Measurements from ENCODE around the gene B4GALT3. TPM values are rescaled to one million over a fixed set of nuclear protein-coding genes. Genes with fewer than 3 reads are reported as not detected.

B4GALT3 gene
- total and polyA plus RNA-seq, 5 donors from 2014 or later = 68.1 to 104 (median 82.8) TPM

DNA sequence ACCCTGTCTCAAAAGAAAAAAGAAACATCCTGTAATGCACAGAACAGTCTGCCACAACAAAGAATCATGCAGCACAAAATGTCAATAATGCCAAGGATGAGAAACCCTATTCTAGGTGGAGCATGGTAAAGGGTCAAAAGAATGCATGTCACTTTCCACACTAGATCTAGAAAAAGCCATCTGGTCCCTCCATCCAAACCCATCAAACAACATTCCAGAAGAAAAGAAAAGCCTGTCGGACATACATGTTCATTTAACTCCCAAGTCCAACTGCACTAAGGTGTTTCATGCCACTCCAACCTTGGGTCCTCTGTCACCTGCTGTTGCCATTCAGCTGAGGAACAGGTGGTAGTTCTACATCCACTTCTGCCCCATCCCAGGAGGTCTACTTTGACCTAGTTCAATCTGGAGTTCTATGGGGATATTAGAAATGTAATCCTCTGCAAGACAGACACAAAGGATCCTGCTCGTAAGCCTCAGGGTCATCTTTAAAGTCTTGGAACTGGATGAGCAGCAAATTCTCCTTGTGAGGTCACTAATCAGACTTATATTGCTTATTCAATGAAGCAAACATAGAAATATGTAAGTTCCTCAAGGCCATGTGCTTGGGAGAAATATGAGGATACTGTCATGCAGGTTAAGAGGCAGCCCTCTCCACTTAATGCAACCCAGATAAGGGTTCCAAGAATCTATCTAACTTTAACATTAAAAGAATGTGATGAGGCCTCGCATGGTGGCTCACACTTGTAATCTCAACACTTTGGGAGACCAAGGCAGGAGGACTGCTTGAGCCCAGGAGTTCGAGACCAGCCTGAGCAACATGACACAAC is 48.5 kb downstream of the B4GALT3 start:
- ATAC-seq (ENCODE audit: low read depth in 2 of 2) (no peak), DNase-seq (no peak)
- Histone ChIP-seq H3K4me1 (ENCODE audit: control insufficient read depth, insufficient read depth, low read length, poor library complexity, severe bottlenecking) (peaks cover 38% of the 10 kb centered on the region), H3K36me3 (ENCODE audit: control insufficient read depth, insufficient read depth, low read length) (peaks cover 43% of the 10 kb centered on the region), H3K9me3 (ENCODE audit: control insufficient read depth in 2 of 2, low read length in 2 of 2) (no peaks in the 10 kb centered on the region), H3K27ac (ENCODE audit: insufficient read depth, low read length, poor library complexity, severe bottlenecking) (no peak overlapping the region), H3K27me3 (ENCODE audit: control insufficient read depth, insufficient read depth, low read length) (no peaks in the 10 kb centered on the region), H3K4me3 (ENCODE audit: low read depth, low read length) (peak overlapping the region; percentile 6)
- Mint-ChIP-seq H3K27me3 (no peaks in the 10 kb centered on the region), H3K9me3 (peaks cover 0 to 1% (median 0%) of the 10 kb centered on the region in 7 donors), H3K4me3 (peak overlapping the region; percentile 1 to 79 (median 54)), H3K36me3 (peaks cover 30% of the 10 kb centered on the region), H3K4me1 (peaks cover 32 to 62% (median 48%) of the 10 kb centered on the region in 4 donors), H3K27ac (peak overlapping the region in 2 of 3 donors; percentile 8 to 60)

DNA sequence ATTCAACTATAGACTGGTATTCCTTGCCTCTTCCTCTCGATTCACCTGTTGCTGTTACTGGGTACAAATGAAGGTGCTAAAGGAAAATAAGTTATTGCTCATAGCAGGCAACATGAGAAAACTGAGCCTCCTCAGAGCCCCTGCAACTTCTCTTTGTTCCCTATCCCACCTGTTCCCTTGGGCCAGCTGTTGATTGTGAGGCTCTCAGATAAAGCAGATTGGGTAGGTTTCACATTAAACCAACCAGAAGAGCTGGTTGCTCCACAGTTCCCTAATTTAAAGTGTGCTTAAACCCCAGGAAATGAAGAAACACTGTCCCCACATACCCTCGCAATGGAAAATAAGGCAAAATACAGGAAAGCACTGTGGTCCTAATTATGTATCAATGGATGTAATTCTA is 49.7 kb downstream of the B4GALT3 start:
- H3K4me3 Mint-ChIP-seq = peak overlapping the region in 2 of 4 donors; percentile 23 to 79
- H3K27ac Mint-ChIP-seq = peak overlapping the region in 2 of 3 donors; percentile 8 to 68
- no peaks in the 10 kb centered on the region for H3K27me3 Mint-ChIP-seq
- H3K36me3 ChIP-seq (ENCODE audit: control insufficient read depth, insufficient read depth, low read length) = peaks cover 52% of the 10 kb centered on the region
- H3K4me1 Mint-ChIP-seq = peaks cover 32 to 62% (median 48%) of the 10 kb centered on the region in 4 donors
- H3K36me3 Mint-ChIP-seq = peaks cover 38% of the 10 kb centered on the region
- H3K27me3 ChIP-seq (ENCODE audit: control insufficient read depth, insufficient read depth, low read length) = no peaks in the 10 kb centered on the region
- no peaks in the 10 kb centered on the region for H3K9me3 ChIP-seq (ENCODE audit: control insufficient read depth in 2 of 2, low read length in 2 of 2)
- H3K4me3 ChIP-seq (ENCODE audit: low read depth, low read length) = no peak overlapping the region
- no peak overlapping the region for H3K27ac ChIP-seq (ENCODE audit: insufficient read depth, low read length, poor library complexity, severe bottlenecking)
- no peak for DNase-seq
- peaks cover 29% of the 10 kb centered on the region for H3K4me1 ChIP-seq (ENCODE audit: control insufficient read depth, insufficient read depth, low read length, poor library complexity, severe bottlenecking)
- peaks cover 0 to 1% (median 0%) of the 10 kb centered on the region in 7 donors for H3K9me3 Mint-ChIP-seq
- ATAC-seq (ENCODE audit: low read depth in 2 of 2) = no peak

DNA sequence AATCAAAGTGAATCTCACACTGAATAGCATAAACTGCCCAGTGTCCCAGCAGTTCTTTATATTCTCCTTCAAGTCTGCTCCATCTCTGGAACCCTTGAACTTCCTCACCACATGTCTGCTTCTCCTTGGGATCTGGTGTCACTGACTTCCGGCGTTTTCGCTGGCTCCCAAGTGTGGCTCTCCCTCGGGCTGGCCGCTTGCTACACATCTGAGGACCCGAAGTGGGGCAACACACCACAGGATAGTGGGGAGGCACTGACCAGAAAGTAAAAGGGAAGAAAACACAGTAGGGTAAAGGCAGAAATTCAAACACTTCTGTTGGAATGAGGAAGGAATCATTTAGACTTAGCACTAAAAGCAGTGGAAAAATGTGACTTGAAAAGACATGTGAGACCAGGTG is 54.3 kb downstream of the B4GALT3 start:
- H3K9me3 ChIP-seq (ENCODE audit: control insufficient read depth in 2 of 2, low read length in 2 of 2) = no peaks in the 10 kb centered on the region
- H3K27me3 Mint-ChIP-seq = no peaks in the 10 kb centered on the region
- no peak overlapping the region for H3K4me3 Mint-ChIP-seq
- peaks cover 39% of the 10 kb centered on the region for H3K36me3 Mint-ChIP-seq
- peak overlapping the region in 1 of 3 donors; percentile 89 for H3K27ac Mint-ChIP-seq
- peaks cover 21% of the 10 kb centered on the region for H3K4me1 ChIP-seq (ENCODE audit: control insufficient read depth, insufficient read depth, low read length, poor library complexity, severe bottlenecking)
- DNase-seq = no peak
- H3K4me3 ChIP-seq (ENCODE audit: low read depth, low read length) = no peak overlapping the region
- H3K27me3 ChIP-seq (ENCODE audit: control insufficient read depth, insufficient read depth, low read length) = no peaks in the 10 kb centered on the region
- no peak for ATAC-seq (ENCODE audit: low read depth in 2 of 2)
- no peaks in the 10 kb centered on the region for H3K9me3 Mint-ChIP-seq
- no peak overlapping the region for H3K27ac ChIP-seq (ENCODE audit: insufficient read depth, low read length, poor library complexity, severe bottlenecking)
- peaks cover 18 to 51% (median 33%) of the 10 kb centered on the region in 4 donors for H3K4me1 Mint-ChIP-seq
- peaks cover 62% of the 10 kb centered on the region for H3K36me3 ChIP-seq (ENCODE audit: control insufficient read depth, insufficient read depth, low read length)

DNA sequence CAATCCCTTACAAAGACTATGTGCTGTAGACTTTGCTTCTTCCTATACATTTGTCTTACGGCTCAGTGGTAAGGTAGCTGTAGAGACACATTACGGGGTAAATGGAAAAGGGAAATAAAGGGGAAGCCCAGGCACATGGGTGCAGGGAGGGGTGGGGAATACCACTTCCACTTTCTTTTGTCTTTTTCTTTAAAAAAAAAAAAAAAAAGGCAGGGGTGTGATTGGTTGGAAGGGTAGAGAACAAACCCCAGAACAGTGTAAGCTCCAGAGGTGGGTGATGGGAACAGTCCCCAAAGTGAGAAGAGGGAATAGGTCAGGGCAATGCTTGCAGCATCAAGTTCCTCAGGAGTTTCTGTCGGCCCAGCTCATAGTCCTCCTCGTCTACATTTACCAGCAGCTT is 55.5 kb downstream of the B4GALT3 start:
- Histone ChIP-seq H3K4me3 (ENCODE audit: low read depth, low read length) (no peak overlapping the region), H3K27ac (ENCODE audit: insufficient read depth, low read length, poor library complexity, severe bottlenecking) (no peak overlapping the region), H3K4me1 (ENCODE audit: control insufficient read depth, insufficient read depth, low read length, poor library complexity, severe bottlenecking) (peaks cover 29% of the 10 kb centered on the region), H3K27me3 (ENCODE audit: control insufficient read depth, insufficient read depth, low read length) (no peaks in the 10 kb centered on the region), H3K9me3 (ENCODE audit: control insufficient read depth in 2 of 2, low read length in 2 of 2) (no peaks in the 10 kb centered on the region), H3K36me3 (ENCODE audit: control insufficient read depth, insufficient read depth, low read length) (peaks cover 54% of the 10 kb centered on the region)
- peaks cover 18 to 51% (median 30%) of the 10 kb centered on the region in 4 donors for H3K4me1 Mint-ChIP-seq
- no peak for ATAC-seq (ENCODE audit: low read depth in 2 of 2)
- peak overlapping the region in 2 of 3 donors; percentile 23 to 76 for H3K27ac Mint-ChIP-seq
- peaks cover 30% of the 10 kb centered on the region for H3K36me3 Mint-ChIP-seq
- DNase-seq = no peak
- peaks cover 8% of the 10 kb centered on the region for H3K27me3 Mint-ChIP-seq
- H3K4me3 Mint-ChIP-seq = peak overlapping the region in 1 of 4 donors; percentile 18
- no peaks in the 10 kb centered on the region for H3K9me3 Mint-ChIP-seq

Other genes starting within 250 kb of the B4GALT3 start
- not detected for gene ITLN2, start 222.7 kb downstream of the B4GALT3 start, total RNA-seq
- not detected for gene ITLN2, start 222.7 kb downstream of the B4GALT3 start, polyA plus RNA-seq
- gene F11R, start 156.4 kb downstream of the B4GALT3 start, total RNA-seq = 18.4 TPM
- 10 to 100 TPM in 1 of 4 donors, 1 to 10 TPM in 3; 6.3 to 11.2 (median 7.9) TPM for gene F11R, start 156.4 kb downstream of the B4GALT3 start, polyA plus RNA-seq
- gene TSTD1, start 138.5 kb downstream of the B4GALT3 start, total RNA-seq = 61.3 TPM
- gene TSTD1, start 138.5 kb downstream of the B4GALT3 start, polyA plus RNA-seq = 100 to 1,000 TPM; 340 to 451 (median 422) TPM
- gene USF1, start 131.5 kb downstream of the B4GALT3 start, total RNA-seq = 102 TPM
- 1 to 10 TPM; 4.2 to 8.1 (median 6.1) TPM for gene USF1, start 131.5 kb downstream of the B4GALT3 start, polyA plus RNA-seq
- 204 TPM for gene ARHGAP30, start 107.6 kb downstream of the B4GALT3 start, total RNA-seq
- gene ARHGAP30, start 107.6 kb downstream of the B4GALT3 start, polyA plus RNA-seq = 100 to 1,000 TPM; 144 to 159 (median 151) TPM
- not detected for gene NECTIN4, start 87.9 kb downstream of the B4GALT3 start, total RNA-seq
- gene NECTIN4, start 87.9 kb downstream of the B4GALT3 start, polyA plus RNA-seq = under 1 TPM in 1 of 4 donors, not detected in 3; 0.05 TPM
- not detected for gene KLHDC9, start 79.1 kb downstream of the B4GALT3 start, total RNA-seq
- under 1 TPM in 2 of 4 donors, not detected in 2; 0.28 to 0.46 TPM for gene KLHDC9, start 79.1 kb downstream of the B4GALT3 start, polyA plus RNA-seq
- gene PFDN2, start 59.5 kb downstream of the B4GALT3 start, total RNA-seq = 48.0 TPM
- gene PFDN2, start 59.5 kb downstream of the B4GALT3 start, polyA plus RNA-seq = 100 to 1,000 TPM in 2 of 4 donors, 10 to 100 TPM in 2; 90.9 to 109 (median 98.6) TPM
- gene NIT1, start 59.4 kb downstream of the B4GALT3 start, total RNA-seq = 28.2 TPM
- 10 to 100 TPM; 21.1 to 24.5 (median 22.2) TPM for gene NIT1, start 59.4 kb downstream of the B4GALT3 start, polyA plus RNA-seq
- 40.9 TPM for gene DEDD, start 44.8 kb downstream of the B4GALT3 start, total RNA-seq
- 10 to 100 TPM; 39.5 to 46.4 (median 41.8) TPM for gene DEDD, start 44.8 kb downstream of the B4GALT3 start, polyA plus RNA-seq
- 115 TPM for gene UFC1, start 23.5 kb downstream of the B4GALT3 start, total RNA-seq
- gene UFC1, start 23.5 kb downstream of the B4GALT3 start, polyA plus RNA-seq = 100 to 1,000 TPM; 147 to 188 (median 171) TPM
- 36.9 TPM for gene USP21, start 18.0 kb downstream of the B4GALT3 start, total RNA-seq
- gene USP21, start 18.0 kb downstream of the B4GALT3 start, polyA plus RNA-seq = 10 to 100 TPM; 18.8 to 27.0 (median 22.1) TPM
- gene PPOX, start 11.1 kb downstream of the B4GALT3 start, total RNA-seq = 45.3 TPM
- 10 to 100 TPM; 18.0 to 32.9 (median 22.3) TPM for gene PPOX, start 11.1 kb downstream of the B4GALT3 start, polyA plus RNA-seq
- gene ADAMTS4, start 21.5 kb upstream of the B4GALT3 start, total RNA-seq = 5.3 TPM
- gene ADAMTS4, start 21.5 kb upstream of the B4GALT3 start, polyA plus RNA-seq = 1 to 10 TPM in 1 of 4 donors, under 1 TPM in 2, not detected in 1; 0.36 to 1.4 (median 0.37) TPM
- gene NDUFS2, start 24.9 kb upstream of the B4GALT3 start, total RNA-seq = 67.5 TPM
- gene NDUFS2, start 24.9 kb upstream of the B4GALT3 start, polyA plus RNA-seq = 100 to 1,000 TPM; 107 to 128 (median 117) TPM
- 2.9 TPM for gene FCER1G, start 37.8 kb upstream of the B4GALT3 start, total RNA-seq
- gene FCER1G, start 37.8 kb upstream of the B4GALT3 start, polyA plus RNA-seq = 100 to 1,000 TPM in 2 of 4 donors, 10 to 100 TPM in 2; 48.4 to 121 (median 101) TPM
- gene APOA2, start 46.1 kb upstream of the B4GALT3 start, total RNA-seq = not detected
- not detected for gene APOA2, start 46.1 kb upstream of the B4GALT3 start, polyA plus RNA-seq
- 8.6 TPM for gene TOMM40L, start 48.6 kb upstream of the B4GALT3 start, total RNA-seq
- gene TOMM40L, start 48.6 kb upstream of the B4GALT3 start, polyA plus RNA-seq = 1 to 10 TPM; 5.3 to 7.1 (median 6.0) TPM
- gene NR1I3, start 60.7 kb upstream of the B4GALT3 start, total RNA-seq = not detected
- gene NR1I3, start 60.7 kb upstream of the B4GALT3 start, polyA plus RNA-seq = under 1 TPM in 1 of 4 donors, not detected in 3; 0.21 TPM
- gene PCP4L1, start 81.2 kb upstream of the B4GALT3 start, total RNA-seq = not detected
- under 1 TPM in 1 of 4 donors, not detected in 3; 0.38 TPM for gene PCP4L1, start 81.2 kb upstream of the B4GALT3 start, polyA plus RNA-seq
- gene MPZ, start 132.5 kb upstream of the B4GALT3 start, total RNA-seq = 2.3 TPM
- not detected for gene MPZ, start 132.5 kb upstream of the B4GALT3 start, polyA plus RNA-seq
- gene SDHC, start 136.9 kb upstream of the B4GALT3 start, total RNA-seq = 80.9 TPM
- 100 to 1,000 TPM; 198 to 294 (median 247) TPM for gene SDHC, start 136.9 kb upstream of the B4GALT3 start, polyA plus RNA-seq
- gene CFAP126, start 190.4 kb upstream of the B4GALT3 start, total RNA-seq = not detected
- gene CFAP126, start 190.4 kb upstream of the B4GALT3 start, polyA plus RNA-seq = not detected